ENCODE measurements around the gene LIMK2. TPM values are rescaled to one million over a fixed set of nuclear protein-coding genes. Genes with fewer than 3 reads are reported as not detected.

Gene LIMK2
- polyA plus RNA-seq, 1 donor from 2014 or later = 44.2 TPM

GRCh38 chr22:31281733-31282132, 69.6 kb downstream of the LIMK2 start:
- H4K20me1 ChIP-seq (ENCODE audit: insufficient read depth) = no peaks in the 10 kb centered on the region
- H3K79me2 ChIP-seq (replicated peaks; ENCODE audit: insufficient read depth, low read length) = no peaks in the 10 kb centered on the region
- no peaks in the 10 kb centered on the region for H3K9me2 ChIP-seq (ENCODE audit: insufficient read depth, low read length)
- no peaks in the 10 kb centered on the region for H3K27me3 ChIP-seq (ENCODE audit: insufficient read depth, low read depth, low read length)
- no peak overlapping the region for H3K4me3 ChIP-seq (ENCODE audit: low read length)
- H2AFZ ChIP-seq (ENCODE audit: low read depth, low read length) = no peak overlapping the region
- H3K9me3 ChIP-seq (ENCODE audit: low read length) = no peaks in the 10 kb centered on the region
- H3K4me2 ChIP-seq (ENCODE audit: low read length) = no peak overlapping the region
- H3K36me3 ChIP-seq (ENCODE audit: insufficient read depth, low read length) = peaks cover 5% of the 10 kb centered on the region
- TF ChIP-seq TAF1 (IDR thresholded peaks at IDR 0.05; ENCODE audit: low read depth) = no peak
- TF ChIP-seq CTCF (IDR thresholded peaks at IDR 0.05; ENCODE audit: poor library complexity, severe bottlenecking) = no peak
- TF ChIP-seq MXI1 (conservative IDR thresholded peaks at IDR 0.05; ENCODE audit: poor library complexity, severe bottlenecking) = no peak
- no peak for TF ChIP-seq RAD21 (conservative IDR thresholded peaks at IDR 0.05)
- TF ChIP-seq SMC3 (conservative IDR thresholded peaks at IDR 0.05; ENCODE audit: poor library complexity) = no peak
- TF ChIP-seq EP300 (conservative IDR thresholded peaks at IDR 0.05; ENCODE audit: poor library complexity, severe bottlenecking) = no peak
- TF ChIP-seq REST (IDR thresholded peaks at IDR 0.05; ENCODE audit: borderline replicate concordance) = no peak
- TF ChIP-seq EZH2 (IDR thresholded peaks at IDR 0.05; ENCODE audit: borderline replicate concordance, insufficient read depth, low read length, poor library complexity, severe bottlenecking) = no peak
- TF ChIP-seq POLR2AphosphoS5 (IDR thresholded peaks at IDR 0.05) = no peak
- no peaks in the 10 kb centered on the region for H3F3A ChIP-seq (ENCODE audit: insufficient read depth, low read length, poor library complexity, severe bottlenecking)
- H3K27ac ChIP-seq (ENCODE audit: low read length) = no peak overlapping the region
- no peak overlapping the region for H3K9ac ChIP-seq (ENCODE audit: low read length)

- no peak overlapping the region for H3K9ac ChIP-seq (ENCODE audit: low read length)
- H3K9me3 ChIP-seq (ENCODE audit: low read length) = no peaks in the 10 kb centered on the region
- no peaks in the 10 kb centered on the region for H4K20me1 ChIP-seq (ENCODE audit: insufficient read depth)
- H3K27me3 ChIP-seq (ENCODE audit: insufficient read depth, low read depth, low read length) = no peaks in the 10 kb centered on the region
- no peaks in the 10 kb centered on the region for H3K79me2 ChIP-seq (replicated peaks; ENCODE audit: insufficient read depth, low read length)
- no peak overlapping the region for H2AFZ ChIP-seq (ENCODE audit: low read depth, low read length)
- H3K4me2 ChIP-seq (ENCODE audit: low read length) = no peak overlapping the region
- H3K4me3 ChIP-seq (ENCODE audit: low read length) = no peak overlapping the region
- no peak overlapping the region for H3K27ac ChIP-seq (ENCODE audit: low read length)
- H3K36me3 ChIP-seq (ENCODE audit: insufficient read depth, low read length) = peaks cover 5% of the 10 kb centered on the region
- H3K9me2 ChIP-seq (ENCODE audit: insufficient read depth, low read length) = no peaks in the 10 kb centered on the region
- no peaks in the 10 kb centered on the region for H3F3A ChIP-seq (ENCODE audit: insufficient read depth, low read length, poor library complexity, severe bottlenecking)
- TF ChIP-seq EP300 (conservative IDR thresholded peaks at IDR 0.05; ENCODE audit: poor library complexity, severe bottlenecking) = no peak
Measured at GRCh38 chr22:31282748-31283468, 70.8 kb downstream of the LIMK2 start.

All from neural cell (in vitro differentiated cells).